GM18505 (cell line): ENCODE results near the gene HEG1.

ENCODE experiments used
- ATAC-seq: cut with Tn5 transposase; IDR thresholded peaks from one replicate; pipeline ENCODE4 v1.9.1; 2021; ENCODE audit not compliant: unreplicated experiment
- POLR2A ChIP-seq: IDR thresholded peaks from 4 replicates; pipeline ENCODE4 v1.6.1; 2011; ENCODE audit warnings: borderline replicate concordance; ENCODE audit not compliant: insufficient read depth, insufficient read length; ENCODE audit errors: extremely low read depth

Gene HEG1

DNA sequence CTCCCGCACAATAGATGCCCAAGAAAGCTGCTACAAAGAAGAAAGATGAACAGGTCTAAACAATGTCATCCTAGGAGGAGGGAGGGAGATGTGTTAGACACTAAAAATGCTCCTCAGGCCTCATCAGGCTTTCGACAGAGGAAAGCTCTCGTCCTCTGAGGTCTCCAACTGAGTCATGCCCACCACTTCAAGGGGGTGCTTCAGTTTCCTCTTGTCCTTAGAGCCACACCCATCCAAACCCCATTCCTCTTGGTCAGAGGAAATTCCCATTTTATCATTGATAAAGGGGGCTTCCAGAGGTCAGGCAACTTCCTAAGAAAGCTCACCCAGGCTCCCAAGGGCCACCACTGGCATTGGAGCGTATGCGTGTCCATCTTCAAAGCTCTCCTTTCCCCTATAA is 50.1 kb downstream of the HEG1 start:
- TF ChIP-seq POLR2A = no peak
- ATAC-seq = no peak

DNA sequence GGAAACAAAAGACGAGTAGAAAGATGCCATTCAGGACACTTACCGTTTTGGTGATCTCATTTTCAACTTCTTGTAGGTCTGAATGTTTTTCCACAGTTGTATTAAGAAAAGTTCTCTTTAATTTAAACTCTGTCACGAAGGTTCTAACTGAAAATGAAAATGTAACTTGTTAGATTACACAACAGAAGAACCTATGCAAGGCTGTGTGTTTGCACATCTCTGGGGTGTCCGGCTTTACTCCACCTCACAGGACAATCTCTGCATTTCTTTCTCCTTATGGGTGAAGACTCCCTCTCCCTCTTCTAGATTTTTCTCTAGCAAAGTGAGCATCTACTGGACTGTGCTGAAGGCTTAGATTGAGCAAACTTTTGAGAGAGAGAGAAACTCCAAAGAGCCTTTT is 50.6 kb downstream of the HEG1 start:
- no peak for TF ChIP-seq POLR2A
- ATAC-seq = no peak

DNA sequence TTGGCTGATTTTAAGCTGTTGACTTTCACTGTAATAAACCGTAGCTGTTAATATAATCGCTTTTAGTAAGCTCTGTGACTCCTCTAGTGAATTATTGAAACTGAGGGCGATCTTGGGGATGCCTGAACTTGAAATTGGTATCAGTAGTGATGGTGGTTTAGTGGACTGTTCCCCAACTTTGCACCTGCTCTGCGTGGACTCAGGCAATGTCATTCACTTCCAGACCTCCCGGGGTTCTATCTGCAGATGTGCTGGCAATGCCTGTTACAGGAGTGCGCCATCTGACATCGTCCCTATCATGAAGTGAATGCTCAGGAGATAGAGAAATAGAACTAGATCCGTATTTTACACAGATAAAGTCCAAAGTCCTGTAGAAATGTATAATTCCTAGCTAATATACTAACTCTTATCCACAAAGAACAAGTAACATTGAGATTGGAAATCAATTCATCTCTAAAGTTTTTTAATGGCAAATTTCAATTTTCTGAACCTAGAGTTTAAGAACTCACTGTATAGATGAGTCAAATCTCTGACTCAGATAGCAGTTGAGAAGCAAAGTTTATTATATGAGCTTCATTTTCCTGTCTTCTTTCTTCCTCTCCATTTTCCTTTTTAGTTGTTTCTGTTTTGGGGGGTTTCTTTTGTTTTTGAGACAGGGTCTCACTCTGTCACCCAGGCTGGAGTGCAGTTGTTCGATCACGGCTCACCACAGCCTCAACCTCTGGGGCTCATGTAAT is 51.8 kb downstream of the HEG1 start:
- no peak for TF ChIP-seq POLR2A
- no peak for ATAC-seq

DNA sequence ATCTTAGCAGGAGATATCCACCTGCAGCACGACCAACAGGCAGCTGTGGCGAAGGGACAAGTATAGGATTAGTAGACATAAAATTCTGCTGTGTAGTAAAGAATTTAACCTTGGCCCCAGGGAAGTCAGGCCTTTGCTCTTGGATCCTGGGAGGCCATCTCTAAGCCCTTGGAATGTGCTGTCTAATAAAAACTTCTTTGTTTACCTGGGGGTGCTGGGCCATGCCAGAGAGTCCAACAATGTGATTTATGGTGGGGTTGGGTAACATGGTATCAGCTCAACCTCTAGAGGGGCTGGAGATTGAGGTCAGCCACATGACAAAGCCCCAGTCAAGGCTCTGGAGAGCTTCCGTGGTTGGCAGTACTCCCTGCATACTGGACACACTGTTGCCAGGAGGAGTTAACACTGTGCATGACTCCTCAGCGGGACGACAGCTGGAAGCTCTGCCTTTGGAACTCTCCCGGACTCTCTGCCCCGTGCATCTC is 52.4 kb downstream of the HEG1 start:
- TF ChIP-seq POLR2A = no peak
- ATAC-seq = no peak

DNA sequence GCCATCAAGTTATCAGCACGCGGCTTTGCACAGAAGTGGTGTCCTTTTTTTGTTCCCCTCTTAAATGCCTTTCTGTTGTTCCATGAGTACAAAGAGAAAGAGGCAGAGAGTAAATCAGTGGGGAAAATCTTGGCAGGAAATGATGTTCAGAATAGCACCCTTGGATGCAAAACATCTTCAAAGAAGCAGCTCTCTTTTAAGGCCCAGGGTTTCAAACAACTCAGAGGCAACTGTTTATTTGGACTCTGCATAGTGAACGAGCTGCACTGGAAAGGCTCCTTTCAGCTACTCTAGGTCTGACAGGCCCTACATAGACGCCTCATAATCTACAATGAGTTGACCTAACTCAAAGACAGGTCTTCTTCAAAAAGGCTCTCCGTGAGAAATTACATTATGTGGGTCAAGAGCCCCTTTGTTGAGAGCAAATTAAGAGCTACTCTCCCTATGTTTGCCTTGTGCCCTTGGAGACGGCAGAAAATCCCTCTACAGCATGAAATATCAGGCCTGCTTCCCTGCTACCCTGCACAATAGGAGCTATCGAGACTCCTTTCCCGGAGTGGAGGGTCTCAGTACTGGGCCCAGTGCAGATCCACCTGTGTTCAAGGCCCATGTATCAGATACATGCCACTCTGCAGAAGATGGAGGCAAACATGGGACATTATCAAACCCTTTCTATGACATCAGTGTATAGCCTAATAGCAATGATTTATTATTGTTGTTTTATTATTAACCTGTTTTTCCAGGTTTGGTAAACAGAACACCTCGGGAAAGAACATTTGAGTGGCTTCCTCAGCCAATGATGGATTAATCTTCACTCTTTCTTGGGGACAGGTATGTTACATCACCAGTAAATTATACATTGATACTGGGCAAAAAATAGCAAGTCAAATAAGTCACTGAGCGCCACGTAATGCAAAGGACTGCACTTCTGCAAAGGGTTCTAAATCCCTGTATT is 53.1 kb downstream of the HEG1 start:
- ATAC-seq = no peak
- TF ChIP-seq POLR2A = no peak

DNA sequence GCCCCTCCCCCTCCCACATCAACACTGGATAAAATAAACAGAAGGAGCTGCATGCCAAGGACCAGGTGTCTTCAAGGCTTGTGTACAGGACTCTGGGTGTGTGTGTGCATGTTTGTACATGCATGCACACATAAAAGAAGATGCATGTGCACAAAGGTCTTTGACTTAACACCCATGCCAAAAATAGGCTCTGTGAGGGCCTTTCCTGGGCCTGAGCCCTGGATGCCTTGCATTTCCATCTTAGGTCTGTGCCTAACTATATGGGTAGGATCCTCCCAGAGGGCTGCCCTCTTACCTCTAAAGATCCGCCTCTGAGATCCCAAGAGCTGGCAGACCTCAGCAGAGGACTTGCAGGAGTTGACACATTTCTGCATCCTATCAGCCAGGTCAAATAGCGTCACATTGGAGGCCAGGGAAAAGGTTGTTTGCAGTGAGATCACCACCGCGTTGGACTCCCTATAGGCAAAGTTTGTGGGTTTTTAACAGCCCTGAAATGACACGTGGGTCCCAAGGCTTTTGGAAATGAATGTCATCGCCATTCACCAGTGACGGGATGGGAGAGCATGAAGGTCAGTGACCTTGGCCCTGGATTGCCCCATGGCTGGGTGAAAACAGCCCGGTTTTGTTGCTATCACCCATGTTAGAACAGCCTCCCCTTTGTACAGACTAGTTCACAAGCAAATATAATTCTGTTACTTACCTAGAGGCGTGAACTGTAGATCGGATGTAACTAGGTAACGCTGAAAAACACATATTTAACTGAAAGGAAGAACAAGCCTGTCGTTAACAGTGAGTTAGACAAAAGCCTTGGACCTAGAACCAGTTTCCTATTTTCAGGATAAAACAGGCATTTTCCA is 54.0 kb downstream of the HEG1 start:
- no peak for ATAC-seq
- TF ChIP-seq POLR2A = no peak

DNA sequence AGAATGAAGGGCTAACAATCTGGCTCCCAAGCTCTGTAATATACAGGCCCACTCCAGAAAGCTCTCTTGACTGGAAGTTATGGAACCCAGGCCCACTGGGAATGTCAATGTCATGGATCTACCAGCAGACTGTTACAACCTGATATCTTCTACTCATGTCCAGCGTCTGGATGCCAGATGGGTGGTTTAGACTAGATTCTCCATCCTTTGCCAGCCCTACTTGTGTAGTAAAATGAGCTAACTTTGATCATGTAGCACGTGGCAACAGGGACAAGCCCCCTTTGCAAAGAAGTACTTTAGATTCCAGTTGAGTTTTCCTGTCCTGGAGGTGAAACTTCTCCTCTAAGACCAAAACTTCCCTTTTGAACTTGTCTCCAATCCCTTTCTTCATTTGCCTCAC is 55.1 kb downstream of the HEG1 start:
- no peak for TF ChIP-seq POLR2A
- ATAC-seq = no peak

DNA sequence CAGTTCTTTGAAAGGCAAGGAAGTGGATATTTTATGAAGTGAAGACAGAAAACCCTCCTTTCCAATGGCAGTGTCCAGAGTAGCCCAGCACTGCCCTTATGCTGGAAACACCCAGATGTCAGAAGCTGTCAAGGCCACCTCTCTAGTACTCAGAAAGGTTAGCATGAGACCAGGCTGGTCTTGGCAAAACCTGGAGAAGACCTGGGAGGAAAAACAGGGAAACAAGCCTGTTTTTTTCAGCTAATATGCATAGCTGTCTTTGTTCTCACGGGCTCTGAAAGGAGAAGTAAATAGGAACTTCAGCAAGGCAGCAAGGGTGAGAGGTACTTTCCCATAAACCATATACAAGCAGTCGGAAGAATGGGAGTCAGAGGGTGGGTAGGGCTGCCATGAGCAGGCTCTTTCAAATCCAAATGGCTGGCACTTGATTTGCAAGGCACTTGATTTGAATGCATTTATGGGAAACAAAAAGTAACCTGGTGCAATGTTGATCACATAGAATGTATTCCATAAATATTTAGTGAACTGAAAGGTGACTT is 55.8 kb downstream of the HEG1 start:
- no peak for TF ChIP-seq POLR2A
- ATAC-seq = no peak

DNA sequence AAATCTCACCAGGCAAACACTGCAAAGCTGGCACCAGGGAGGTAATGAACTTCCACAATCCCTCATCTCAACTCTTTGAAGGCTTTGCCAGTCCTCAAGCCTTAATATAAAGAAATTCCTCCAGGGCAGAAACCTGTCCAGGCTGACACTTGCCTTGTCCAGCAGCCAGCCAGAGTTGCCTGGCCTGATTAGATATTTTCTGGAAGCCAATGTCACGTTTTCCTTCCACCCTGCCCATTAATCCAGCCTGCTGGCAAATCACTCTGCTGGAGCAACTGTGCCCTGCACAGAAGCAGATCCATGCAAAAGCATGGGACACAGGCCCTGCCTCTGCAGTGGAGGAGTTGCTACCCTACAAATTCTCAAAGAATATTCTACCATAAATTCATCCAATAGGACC is 56.5 kb downstream of the HEG1 start:
- ATAC-seq = no peak
- TF ChIP-seq POLR2A = no peak

DNA sequence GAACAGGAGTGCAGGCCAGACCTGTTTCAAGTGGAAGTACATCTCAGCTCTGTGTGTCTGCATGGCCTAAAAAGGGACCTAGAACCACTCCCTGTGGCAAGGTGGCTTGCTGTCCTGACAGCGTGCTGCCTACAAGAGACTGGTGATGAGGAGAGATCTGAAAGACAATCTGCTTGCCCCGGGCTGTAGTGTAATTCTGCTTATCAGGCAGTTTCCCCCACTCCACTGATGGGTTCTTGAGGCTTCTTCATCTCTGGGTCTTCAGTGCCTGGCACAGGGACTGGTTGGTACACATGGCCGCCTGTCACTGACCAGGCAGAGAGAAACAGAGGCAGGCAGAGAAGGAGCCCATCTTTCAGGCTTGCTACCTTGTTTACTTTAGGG is 57.6 kb downstream of the HEG1 start:
- TF ChIP-seq POLR2A = no peak
- ATAC-seq = no peak

DNA sequence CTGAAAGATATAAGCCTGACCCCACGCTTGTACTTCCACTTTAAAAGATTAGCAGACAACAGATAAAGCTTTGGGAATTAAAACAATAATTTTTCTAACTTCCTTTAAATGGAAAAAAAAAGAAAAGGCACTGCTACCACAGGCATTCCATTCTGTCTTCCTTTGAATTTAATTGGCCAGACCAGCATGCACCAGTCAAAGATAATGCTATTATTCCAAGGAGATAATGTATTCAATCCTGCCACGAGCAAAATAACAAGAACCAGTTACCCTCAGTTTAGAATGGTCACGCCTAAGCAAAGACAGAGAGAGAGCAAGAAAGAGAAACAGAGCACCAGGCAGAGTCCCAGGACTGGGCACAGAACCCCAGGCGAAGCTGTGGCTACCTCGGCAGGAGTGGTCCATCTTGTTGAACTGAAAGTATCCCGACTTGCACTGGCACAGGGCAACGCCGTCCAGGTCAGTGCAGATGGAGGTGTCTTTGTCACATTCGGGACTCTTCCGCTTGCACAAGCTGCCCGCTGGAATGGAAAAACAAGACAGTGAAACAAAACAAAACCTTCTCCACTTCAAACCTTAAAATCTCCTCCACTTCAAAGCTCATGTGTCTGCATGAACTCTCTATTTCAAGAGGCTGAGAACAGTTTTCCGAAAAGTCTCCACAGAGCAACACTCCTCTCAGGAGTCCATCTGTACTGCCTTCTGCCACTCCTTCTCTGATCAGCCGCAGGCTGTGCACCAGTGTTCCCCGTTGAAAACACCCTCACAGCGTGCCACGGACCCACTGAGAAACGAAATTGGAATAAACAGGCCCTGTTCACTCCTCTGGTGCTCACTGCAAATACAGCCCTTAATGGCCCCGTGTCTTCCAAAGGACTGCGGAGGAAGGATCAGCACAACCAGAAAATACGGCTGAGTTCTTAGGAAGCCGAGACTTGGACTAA is 58.2 kb downstream of the HEG1 start:
- TF ChIP-seq POLR2A = no peak
- ATAC-seq = no peak
